ENCODE results near the gene MON1A.

DNA sequence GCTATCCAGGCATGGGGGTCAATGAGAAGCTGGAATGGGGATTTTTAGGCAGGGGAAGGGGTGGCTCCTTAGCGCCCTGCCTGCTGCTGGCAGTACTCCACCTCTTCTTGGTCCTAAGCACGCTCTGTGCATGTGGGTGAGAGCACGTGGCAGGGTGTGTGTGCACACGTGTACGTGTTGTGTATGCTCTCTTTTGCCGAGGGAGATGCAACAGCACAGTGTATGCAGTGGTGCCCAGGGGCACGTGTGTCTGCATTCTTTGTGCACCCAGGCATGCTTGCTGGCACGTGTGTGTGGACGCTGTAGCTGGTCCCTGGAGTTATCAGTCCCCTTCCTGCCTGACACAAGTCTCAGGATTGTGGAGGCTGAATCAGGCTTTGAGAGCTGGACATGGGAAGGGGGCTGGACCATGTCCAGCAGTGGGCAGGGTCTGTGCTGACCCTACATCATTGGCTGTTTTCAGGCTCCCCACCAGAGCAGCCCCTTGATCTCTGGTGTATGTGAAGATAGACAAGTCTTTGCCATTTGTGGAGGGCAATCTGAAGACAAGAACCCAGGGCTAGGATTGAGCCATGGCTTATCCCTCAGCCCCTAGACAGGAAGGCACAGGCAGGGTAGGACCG lies 58.0 kb downstream of the MON1A start:
- no peak for TF ChIP-seq CTCF (IDR thresholded peaks at IDR 0.05)
- TF ChIP-seq POLR2A (IDR thresholded peaks at IDR 0.05) = no peak
